ENCODE results near the gene SPATA31E1. TPM values are rescaled to one million over a fixed set of nuclear protein-coding genes. Genes with fewer than 3 reads are reported as not detected.

SPATA31E1 gene
- total RNA-seq, 1 donor from 2014 or later = not detected

DNA sequence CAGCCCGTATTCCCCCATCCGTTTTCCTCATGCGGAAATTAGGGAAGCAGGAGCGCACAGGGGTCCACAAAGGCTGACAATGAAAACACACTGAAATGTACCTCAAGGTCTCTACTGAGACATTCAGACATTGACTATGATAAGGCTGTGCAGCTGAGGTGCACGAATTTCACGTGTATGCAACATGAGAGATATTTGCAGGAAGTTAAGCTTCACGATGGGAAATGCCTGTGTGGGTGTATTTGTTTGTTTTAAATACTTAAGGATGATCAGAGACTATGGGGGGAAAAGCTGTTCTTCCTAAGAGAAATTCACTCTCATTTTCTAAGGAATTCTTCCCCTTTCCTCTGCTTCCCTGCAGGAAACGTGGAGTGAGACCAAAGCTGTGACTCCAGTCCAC lies 2.6 kb upstream of the SPATA31E1 start:
- no peak overlapping the region for H3K4me3 Mint-ChIP-seq (ENCODE audit: unreplicated experiment)
- no peak for DNase-seq (ENCODE audit: low spot score)
- H3K27ac Mint-ChIP-seq (ENCODE audit: unreplicated experiment) = no peak overlapping the region
- peaks cover 7% of the 10 kb centered on the region for H3K9me3 Mint-ChIP-seq (ENCODE audit: low read depth)
- H3K36me3 Mint-ChIP-seq (ENCODE audit: low read depth) = peaks cover 1% of the 10 kb centered on the region
- peaks cover 14% of the 10 kb centered on the region for H3K4me1 Mint-ChIP-seq (ENCODE audit: low read depth)
- H3K27me3 Mint-ChIP-seq (ENCODE audit: low read depth) = no peaks in the 10 kb centered on the region
- TF ChIP-seq, protein P1, sequence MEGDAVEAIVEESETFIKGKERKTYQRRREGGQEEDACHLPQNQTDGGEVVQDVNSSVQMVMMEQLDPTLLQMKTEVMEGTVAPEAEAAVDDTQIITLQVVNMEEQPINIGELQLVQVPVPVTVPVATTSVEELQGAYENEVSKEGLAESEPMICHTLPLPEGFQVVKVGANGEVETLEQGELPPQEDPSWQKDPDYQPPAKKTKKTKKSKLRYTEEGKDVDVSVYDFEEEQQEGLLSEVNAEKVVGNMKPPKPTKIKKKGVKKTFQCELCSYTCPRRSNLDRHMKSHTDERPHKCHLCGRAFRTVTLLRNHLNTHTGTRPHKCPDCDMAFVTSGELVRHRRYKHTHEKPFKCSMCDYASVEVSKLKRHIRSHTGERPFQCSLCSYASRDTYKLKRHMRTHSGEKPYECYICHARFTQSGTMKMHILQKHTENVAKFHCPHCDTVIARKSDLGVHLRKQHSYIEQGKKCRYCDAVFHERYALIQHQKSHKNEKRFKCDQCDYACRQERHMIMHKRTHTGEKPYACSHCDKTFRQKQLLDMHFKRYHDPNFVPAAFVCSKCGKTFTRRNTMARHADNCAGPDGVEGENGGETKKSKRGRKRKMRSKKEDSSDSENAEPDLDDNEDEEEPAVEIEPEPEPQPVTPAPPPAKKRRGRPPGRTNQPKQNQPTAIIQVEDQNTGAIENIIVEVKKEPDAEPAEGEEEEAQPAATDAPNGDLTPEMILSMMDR (IDR thresholded peaks at IDR 0.05) = no peak

DNA sequence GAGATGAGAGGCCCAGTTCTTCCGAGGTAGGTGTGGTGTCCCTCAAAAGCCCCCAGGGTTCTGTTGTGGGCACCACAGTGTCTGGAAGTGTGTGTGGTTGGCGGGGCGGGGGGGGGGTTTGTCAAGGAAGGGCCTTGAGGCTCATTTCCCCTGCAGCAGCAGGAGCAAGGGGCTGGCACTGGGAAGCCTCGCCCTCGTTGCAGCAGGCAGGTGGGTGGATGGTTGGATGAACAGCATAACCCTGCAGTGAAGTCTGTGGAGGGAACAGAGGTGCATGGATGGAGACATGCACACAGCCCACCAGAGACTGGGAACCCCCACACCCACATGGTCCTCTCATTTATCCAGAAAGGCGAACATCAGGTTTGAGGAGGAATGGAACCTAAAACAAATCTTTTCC lies 2.0 kb upstream of the SPATA31E1 start:
- H3K27me3 Mint-ChIP-seq (ENCODE audit: low read depth) = no peaks in the 10 kb centered on the region
- DNase-seq (ENCODE audit: low spot score) = peak; percentile 30
- peaks cover 1% of the 10 kb centered on the region for H3K36me3 Mint-ChIP-seq (ENCODE audit: low read depth)
- TF ChIP-seq, protein P1 (IDR thresholded peaks at IDR 0.05) = no peak
- peaks cover 7% of the 10 kb centered on the region for H3K9me3 Mint-ChIP-seq (ENCODE audit: low read depth)
- H3K4me1 Mint-ChIP-seq (ENCODE audit: low read depth) = peaks cover 14% of the 10 kb centered on the region
- H3K4me3 Mint-ChIP-seq (ENCODE audit: unreplicated experiment) = no peak overlapping the region
- no peak overlapping the region for H3K27ac Mint-ChIP-seq (ENCODE audit: unreplicated experiment)

DNA sequence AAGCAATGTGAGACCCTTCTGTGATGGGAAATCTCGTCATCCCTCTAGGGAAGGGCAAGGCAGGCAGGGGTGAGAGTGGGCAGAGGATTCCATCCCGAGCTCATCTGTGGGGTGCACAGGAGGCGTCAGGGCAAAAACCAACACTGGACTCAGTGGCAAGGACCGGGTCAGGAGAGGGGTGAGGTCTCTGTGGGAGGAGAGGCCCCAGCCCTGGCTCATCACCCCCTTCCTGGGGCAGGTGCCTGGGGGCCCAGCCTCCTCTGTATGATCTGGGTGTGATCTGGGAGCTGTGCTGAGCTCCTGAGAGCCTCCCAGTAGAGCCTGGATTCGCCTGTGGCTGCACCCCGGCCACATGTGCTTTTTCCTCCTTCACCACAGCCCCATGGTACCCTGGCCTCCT lies 597 bp downstream of the SPATA31E1 start:
- Mint-ChIP-seq H3K36me3 (ENCODE audit: low read depth) (no peaks in the 10 kb centered on the region), H3K27ac (ENCODE audit: unreplicated experiment) (no peak overlapping the region), H3K4me1 (ENCODE audit: low read depth) (peaks cover 14% of the 10 kb centered on the region), H3K9me3 (ENCODE audit: low read depth) (peaks cover 3% of the 10 kb centered on the region), H3K4me3 (ENCODE audit: unreplicated experiment) (no peak overlapping the region), H3K27me3 (ENCODE audit: low read depth) (peaks cover 2% of the 10 kb centered on the region)
- TF ChIP-seq, protein P1 (IDR thresholded peaks at IDR 0.05) = no peak
- DNase-seq (ENCODE audit: low spot score) = no peak

DNA sequence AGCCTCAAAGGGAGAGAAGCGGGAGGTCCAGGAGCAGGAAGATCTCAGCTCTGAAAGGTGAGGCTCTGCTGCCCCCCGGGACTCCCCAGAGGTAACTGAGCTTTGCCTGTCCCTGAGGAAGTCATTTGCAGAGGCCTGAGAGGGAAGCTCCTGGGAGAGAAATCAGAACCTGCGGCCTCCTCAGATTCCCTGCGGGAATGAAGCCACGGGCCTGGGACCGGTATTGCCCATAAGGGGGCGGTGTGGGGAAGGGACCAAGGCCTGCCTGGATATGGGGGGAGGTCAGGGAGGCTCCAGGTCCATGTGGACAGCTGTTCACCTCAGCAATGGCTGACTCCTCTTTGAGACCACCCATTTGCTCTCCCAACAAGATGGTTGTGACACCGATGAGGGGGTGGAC lies 1.3 kb downstream of the SPATA31E1 start:
- H3K27me3 Mint-ChIP-seq (ENCODE audit: low read depth) = peaks cover 2% of the 10 kb centered on the region
- H3K4me3 Mint-ChIP-seq (ENCODE audit: unreplicated experiment) = no peak overlapping the region
- TF ChIP-seq, protein P1 (IDR thresholded peaks at IDR 0.05) = peak; percentile 49
- no peak overlapping the region for H3K27ac Mint-ChIP-seq (ENCODE audit: unreplicated experiment)
- H3K36me3 Mint-ChIP-seq (ENCODE audit: low read depth) = no peaks in the 10 kb centered on the region
- peaks cover 10% of the 10 kb centered on the region for H3K4me1 Mint-ChIP-seq (ENCODE audit: low read depth)
- H3K9me3 Mint-ChIP-seq (ENCODE audit: low read depth) = no peaks in the 10 kb centered on the region
- DNase-seq (ENCODE audit: low spot score) = no peak

DNA sequence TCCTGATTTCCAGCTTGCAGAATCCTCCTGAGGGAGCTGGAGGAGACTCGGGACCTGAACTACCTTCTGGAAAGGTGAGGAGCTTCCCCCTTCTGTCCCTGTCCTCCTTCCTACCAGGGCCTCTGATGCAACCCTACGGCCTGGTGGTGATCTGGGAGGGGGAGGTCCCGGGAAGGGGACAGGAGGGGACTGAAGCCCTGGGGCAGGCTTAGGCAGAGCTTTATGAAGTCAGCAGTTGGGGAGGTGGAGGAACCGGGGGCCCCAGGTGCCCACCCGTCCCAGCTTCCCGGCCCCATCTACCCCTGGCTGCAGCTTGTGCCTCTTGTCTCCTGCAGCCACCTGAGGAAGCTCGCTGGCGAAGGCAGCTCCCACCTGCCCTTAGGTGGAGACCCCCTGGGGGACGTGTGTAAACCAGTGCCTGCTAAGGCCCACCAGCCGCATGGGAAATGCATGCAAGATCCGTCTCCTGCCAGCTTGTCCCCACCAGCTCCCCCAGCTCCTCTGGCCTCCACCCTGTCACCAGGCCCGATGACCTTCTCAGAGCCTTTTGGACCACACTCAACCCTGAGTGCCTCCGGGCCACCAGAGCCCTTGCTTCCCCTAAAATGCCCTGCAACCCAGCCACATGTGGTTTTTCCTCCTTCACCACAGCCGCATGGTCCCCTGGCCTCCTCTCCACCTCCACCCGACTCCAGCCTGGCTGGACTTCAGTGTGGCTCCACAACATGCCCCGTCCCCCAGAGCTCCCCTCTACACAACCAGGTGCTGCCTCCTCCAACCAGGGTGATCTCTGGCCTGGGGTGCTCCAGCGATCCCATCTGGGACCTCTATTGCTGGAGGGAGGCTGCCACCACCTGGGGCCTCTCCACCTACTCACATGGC lies 2.1 kb downstream of the SPATA31E1 start:
- Mint-ChIP-seq H3K9me3 (ENCODE audit: low read depth) (no peaks in the 10 kb centered on the region), H3K4me1 (ENCODE audit: low read depth) (peaks cover 6% of the 10 kb centered on the region), H3K27ac (ENCODE audit: unreplicated experiment) (no peak overlapping the region), H3K4me3 (ENCODE audit: unreplicated experiment) (no peak overlapping the region), H3K27me3 (ENCODE audit: low read depth) (peaks cover 2% of the 10 kb centered on the region), H3K36me3 (ENCODE audit: low read depth) (no peaks in the 10 kb centered on the region)
- DNase-seq (ENCODE audit: low spot score) = peak; percentile 74
- TF ChIP-seq, protein P1 (IDR thresholded peaks at IDR 0.05) = no peak
